B cell (primary cell): ENCODE results near the gene PPFIA1. TPM values are rescaled to one million over a fixed set of nuclear protein-coding genes. Genes with fewer than 3 reads are reported as not detected.

Source experiments
- ATAC-seq: fragments of 200-7000 bp; cut with Tn5 transposase; one replicate; pipeline ENCODE4 v1.10.0; 2021; ENCODE audit warnings: low read depth, mild to moderate bottlenecking, moderate number of reproducible peaks, moderate library complexity
- CTCF ChIA-PET: fragments of 350-600 bp; sonication (Branson Sonifier 250); formaldehyde crosslinking; loops from one replicate; lab custom pipeline; 2021; ENCODE audit warnings: antibody characterized with exemption, inconsistent platforms; lab: Charles Lee
- POLR2A ChIA-PET: fragments of 350-600 bp; sonication (Branson Sonifier 250); formaldehyde crosslinking; loops from one replicate; lab custom pipeline; 2021; ENCODE audit warnings: antibody characterized with exemption; lab: Charles Lee
- DNase-seq: peaks from one replicate; pipeline ENCODE4 v3.0.0; 2013
- H2AFZ ChIP-seq: 2 replicates; pipeline ENCODE4 v1.6.1; 2012; ENCODE audit warnings: mild to moderate bottlenecking, low read depth, low read length; ENCODE audit not compliant: insufficient read depth, poor library complexity, severe bottlenecking
- H3K27ac ChIP-seq, 2 donors: 1 replicate in 1 of 2; 2 replicates in 1 of 2; pipeline ENCODE4 v1.5.1; 2012 to 2013; ENCODE audit warnings: low read length in 2 of 2, mild to moderate bottlenecking in 2 of 2, moderate library complexity in 1 of 2
- H3K27me3 ChIP-seq, 4 experiments: fragments of 200-600 bp in 1 of 4; sonication (generic) in 1 of 4; replicated peaks in 1 of 4; 1 replicate in 2 of 4; 2 replicates in 2 of 4; pipeline versions ENCODE4 v1.6.1 to v1.7.0; 2013 to 2016; ENCODE audit warnings: low read length in 3 of 4, mild to moderate bottlenecking in 2 of 4, mixed read lengths in 1 of 4, moderate library complexity in 1 of 4; ENCODE audit not compliant: insufficient read depth in 4 of 4, control insufficient read depth in 3 of 4; ENCODE audit errors: control extremely low read depth in 1 of 4
- H3K36me3 ChIP-seq, 2 experiments: replicated peaks in 1 of 2; 1 replicate in 1 of 2; 2 replicates in 1 of 2; pipeline versions ENCODE4 v1.6.1 to v1.7.1; 2013; ENCODE audit warnings: low read length in 1 of 2; ENCODE audit not compliant: insufficient read depth in 2 of 2, control insufficient read depth in 1 of 2; ENCODE audit errors: control extremely low read depth in 1 of 2, extremely low read depth in 1 of 2
- H3K4me1 ChIP-seq, 2 donors: fragments of 200-600 bp in 1 of 2; sonication (generic) in 1 of 2; 1 replicate in 1 of 2; 2 replicates in 1 of 2; pipeline versions ENCODE4 v1.5.1 to v1.6.1; 2013 to 2017; ENCODE audit warnings: low read length in 2 of 2; ENCODE audit not compliant: control insufficient read depth in 2 of 2, insufficient read depth in 2 of 2
- H3K4me2 ChIP-seq: replicated peaks from 2 replicates; pipeline ENCODE3; 2012; ENCODE audit warnings: mild to moderate bottlenecking, low read depth, low read length; ENCODE audit not compliant: poor library complexity, severe bottlenecking
- H3K4me3 ChIP-seq, 5 experiments: fragments of 200-600 bp in 1 of 5; sonication (generic) in 1 of 5; 1 replicate in 3 of 5; 2 replicates in 2 of 5; pipeline versions ENCODE4 v1.5.1 to v1.7.0; 2011 to 2016; ENCODE audit warnings: low read length in 4 of 5, mild to moderate bottlenecking in 4 of 5, low read depth in 2 of 5, control low read depth in 1 of 5, moderate library complexity in 1 of 5; ENCODE audit not compliant: insufficient read depth in 1 of 5; ENCODE audit errors: control extremely low read depth in 1 of 5, extremely low read depth in 1 of 5
- H3K79me2 ChIP-seq: fragments of 200-600 bp; sonication (generic); one replicate; pipeline ENCODE4 v1.6.0; 2016; ENCODE audit warnings: low read length; ENCODE audit not compliant: control insufficient read depth, insufficient read depth
- H3K9ac ChIP-seq: fragments of 200-600 bp; sonication (generic); 2 replicates; pipeline ENCODE4 v1.6.1; 2017; ENCODE audit warnings: mild to moderate bottlenecking, low read length, moderate library complexity
- H3K9me3 ChIP-seq, 3 donors: one replicate each; pipeline versions ENCODE4 v1.6.1 to v1.7.1; 2013; ENCODE audit warnings: low read length in 2 of 3; ENCODE audit not compliant: control insufficient read depth in 2 of 3, insufficient read depth in 1 of 3; ENCODE audit errors: control extremely low read depth in 1 of 3
- H4K20me1 ChIP-seq: 2 replicates; pipeline ENCODE4 v1.6.0; 2012; ENCODE audit warnings: mild to moderate bottlenecking, low read length; ENCODE audit not compliant: insufficient read depth, control insufficient read depth, poor library complexity, severe bottlenecking
- H3K27ac Mint-ChIP-seq: one replicate; pipeline ENCODE4 v1.8.0; 2021; ENCODE audit warnings: mixed read lengths
- H3K27me3 Mint-ChIP-seq: one replicate; pipeline ENCODE4 v1.8.0; 2021; ENCODE audit warnings: mixed read lengths
- H3K4me1 Mint-ChIP-seq: one replicate; pipeline ENCODE4 v1.8.0; 2021; ENCODE audit warnings: mixed read lengths
- H3K4me3 Mint-ChIP-seq: one replicate; pipeline ENCODE4 v1.8.0; 2021; ENCODE audit warnings: mixed read lengths
- H3K9me3 Mint-ChIP-seq: one replicate; pipeline ENCODE4 v1.8.0; 2022; ENCODE audit warnings: mixed read lengths; ENCODE audit not compliant: insufficient read depth
- EZH2 ChIP-seq: IDR thresholded peaks from 2 replicates; pipeline ENCODE4 v1.6.1; 2012; ENCODE audit warnings: borderline replicate concordance, low read depth, mild to moderate bottlenecking, moderate library complexity, low read length; ENCODE audit not compliant: insufficient read depth, poor library complexity, severe bottlenecking
- WGBS: methylation state at CpG from one replicate; pipeline ENCODE4 v1.1.5; 2013; ENCODE audit warnings: missing lambda C conversion rate; ENCODE audit not compliant: insufficient coverage; 5-methylcytosine and 5-hydroxymethylcytosine counted together
- intact Hi-C: fragments of 100-400 bp; cut with micrococcal nuclease; formaldehyde crosslinking; loops from one replicate; pipeline ENCODE4 v1.10.0; 2022
- polyA plus RNA-seq: library from polyadenylated mRNA; depleted of rRNA; stranded (reverse); fragments of >200 nt; gene quantifications from 2 replicates; pipeline ENCODE4 v1.2.3, GENCODE V29; 2012
- total RNA-seq, 2 donors: library from RNA; stranded (reverse); fragments of 120-200 nt in 1 of 2; gene quantifications; 1 replicate in 1 of 2; 2 replicates in 1 of 2; pipeline versions ENCODE4 v1.2.3 to v1.2.4, GENCODE V29; 2013 to 2022
- TF ChIP-seq, protein P1 (sequence below): fragments of 200-600 bp; IDR thresholded peaks from one replicate; pipeline ENCODE4 v1.8.0; 2022; ENCODE audit warnings: antibody characterized with exemption, mild to moderate bottlenecking

PPFIA1 gene
- total and polyA plus RNA-seq, 2 donors (not counting 1 experiment from before 2014, with no cell fraction given), result 21.8 to 70.4 TPM

DNA sequence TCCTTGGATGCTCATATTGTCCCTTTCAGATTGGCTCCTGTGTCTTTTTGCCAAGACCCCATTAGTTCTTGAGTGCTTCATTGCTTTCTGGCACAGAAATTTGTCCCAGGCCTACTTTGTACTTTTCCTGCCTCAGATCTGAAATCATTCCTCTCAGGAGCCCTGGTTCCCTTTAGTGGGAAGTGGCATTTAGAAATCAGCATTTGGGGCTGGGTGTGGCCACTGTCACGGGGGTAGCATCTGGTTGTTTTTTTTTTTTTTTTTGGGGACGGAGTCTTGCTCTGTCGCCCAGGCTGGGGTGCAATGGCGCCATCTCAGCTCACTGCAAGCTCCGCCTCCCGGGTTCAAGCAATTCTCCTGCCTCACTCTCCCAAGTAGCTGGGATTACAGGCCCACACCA lies 18.2 kb downstream of the PPFIA1 start:
- H3K4me1 Mint-ChIP-seq, result peaks cover 2% of the 10 kb centered on the region
- H3K4me3 Mint-ChIP-seq, result no peak overlapping the region
- H2AFZ ChIP-seq, result no peak overlapping the region
- H3K79me2 ChIP-seq, result peaks cover 79% of the 10 kb centered on the region
- ChIA-PET CTCF (no interaction called here), POLR2A (no interaction called here)
- H4K20me1 ChIP-seq, result peaks cover 51% of the 10 kb centered on the region
- no peak overlapping the region for H3K27ac Mint-ChIP-seq
- H3K4me1 ChIP-seq, result no peaks in the 10 kb centered on the region
- TF ChIP-seq, protein P1, sequence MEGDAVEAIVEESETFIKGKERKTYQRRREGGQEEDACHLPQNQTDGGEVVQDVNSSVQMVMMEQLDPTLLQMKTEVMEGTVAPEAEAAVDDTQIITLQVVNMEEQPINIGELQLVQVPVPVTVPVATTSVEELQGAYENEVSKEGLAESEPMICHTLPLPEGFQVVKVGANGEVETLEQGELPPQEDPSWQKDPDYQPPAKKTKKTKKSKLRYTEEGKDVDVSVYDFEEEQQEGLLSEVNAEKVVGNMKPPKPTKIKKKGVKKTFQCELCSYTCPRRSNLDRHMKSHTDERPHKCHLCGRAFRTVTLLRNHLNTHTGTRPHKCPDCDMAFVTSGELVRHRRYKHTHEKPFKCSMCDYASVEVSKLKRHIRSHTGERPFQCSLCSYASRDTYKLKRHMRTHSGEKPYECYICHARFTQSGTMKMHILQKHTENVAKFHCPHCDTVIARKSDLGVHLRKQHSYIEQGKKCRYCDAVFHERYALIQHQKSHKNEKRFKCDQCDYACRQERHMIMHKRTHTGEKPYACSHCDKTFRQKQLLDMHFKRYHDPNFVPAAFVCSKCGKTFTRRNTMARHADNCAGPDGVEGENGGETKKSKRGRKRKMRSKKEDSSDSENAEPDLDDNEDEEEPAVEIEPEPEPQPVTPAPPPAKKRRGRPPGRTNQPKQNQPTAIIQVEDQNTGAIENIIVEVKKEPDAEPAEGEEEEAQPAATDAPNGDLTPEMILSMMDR, result no peak
- no peak for TF ChIP-seq EZH2
- 86% methylated on average over 5 of the region's 6 CpGs for WGBS
- H3K27me3 ChIP-seq, result no peaks in the 10 kb centered on the region
- H3K36me3 ChIP-seq, result peaks cover 3 to 24% of the 10 kb centered on the region in 2 experiments
- no peak overlapping the region for H3K9ac ChIP-seq
- H3K27ac ChIP-seq, result no peak overlapping the region
- no peak overlapping the region for H3K4me2 ChIP-seq
- intact Hi-C loops, result no loop called here
- H3K27me3 Mint-ChIP-seq, result no peaks in the 10 kb centered on the region
- ATAC-seq (no peak), DNase-seq (no peak)
- no peaks in the 10 kb centered on the region for H3K9me3 Mint-ChIP-seq
- H3K9me3 ChIP-seq, result no peaks in the 10 kb centered on the region
- no peak overlapping the region for H3K4me3 ChIP-seq

DNA sequence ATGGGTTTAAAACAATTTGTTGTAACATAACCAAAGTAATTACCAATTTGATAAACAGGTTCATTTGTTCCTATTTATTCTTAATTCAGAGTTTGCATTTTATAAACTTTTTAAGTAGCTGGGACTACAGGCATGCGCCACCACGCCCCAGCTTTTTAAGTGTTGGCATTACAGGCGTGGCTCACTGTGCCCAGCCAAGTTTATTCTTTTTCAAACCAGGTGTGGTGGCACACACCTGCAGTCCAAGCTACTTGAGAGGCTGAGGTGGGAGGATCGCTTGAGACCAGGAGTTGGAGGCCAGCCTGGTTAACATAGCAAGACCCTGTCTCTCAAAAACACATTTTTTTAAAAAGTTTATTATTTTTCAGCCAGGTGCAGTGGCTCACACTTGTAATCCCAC lies 19.1 kb downstream of the PPFIA1 start:
- Histone ChIP-seq H3K36me3 (peaks cover 6 to 26% of the 10 kb centered on the region in 2 experiments), H3K9me3 (no peaks in the 10 kb centered on the region), H3K9ac (no peak overlapping the region), H3K4me1 (no peaks in the 10 kb centered on the region), H2AFZ (no peak overlapping the region), H3K27ac (no peak overlapping the region), H3K27me3 (no peaks in the 10 kb centered on the region), H3K4me2 (no peak overlapping the region), H4K20me1 (peaks cover 49% of the 10 kb centered on the region), H3K79me2 (peaks cover 77% of the 10 kb centered on the region), H3K4me3 (no peak overlapping the region)
- peaks cover 2% of the 10 kb centered on the region for H3K4me1 Mint-ChIP-seq
- H3K9me3 Mint-ChIP-seq, result no peaks in the 10 kb centered on the region
- CTCF ChIA-PET, result no interaction called here
- WGBS, result 100% methylated on average over 3 of the region's 4 CpGs
- POLR2A ChIA-PET, result no interaction called here
- no peak for ATAC-seq
- H3K4me3 Mint-ChIP-seq, result no peak overlapping the region
- intact Hi-C loops, result no loop called here
- H3K27me3 Mint-ChIP-seq, result no peaks in the 10 kb centered on the region
- no peak for DNase-seq
- TF ChIP-seq EZH2, result no peak
- TF ChIP-seq, protein P1, result no peak
- H3K27ac Mint-ChIP-seq, result no peak overlapping the region
